HG03575 (cell line): ENCODE results near the gene YWHAH.
"Not testable (repeated sequence)": the region's sequence is repeated elsewhere in the genome, so short reads cannot be mapped to it uniquely, and the experiment has no call there.

Experiments
- ATAC-seq: cut with Tn5 transposase; IDR thresholded peaks from one replicate; pipeline ENCODE4 v1.9.1; 2021; ENCODE audit not compliant: unreplicated experiment, insufficient number of reproducible peaks, low FRiP score; ENCODE audit errors: extremely low read depth

YWHAH gene

GRCh38 chr22:31970490-31971444 is 26.4 kb downstream of the YWHAH start:
- no peak for ATAC-seq

GRCh38 chr22:31972180-31972579 is 27.8 kb downstream of the YWHAH start:
- ATAC-seq: no peak

- ATAC-seq: no peak
Measured at GRCh38 chr22:31973739-31974138, 29.4 kb downstream of the YWHAH start.

- no peak for ATAC-seq
Measured at GRCh38 chr22:31977141-31977841, 33.0 kb downstream of the YWHAH start.

GRCh38 chr22:31977939-31978338 is 33.6 kb downstream of the YWHAH start:
- ATAC-seq: no peak

GRCh38 chr22:31980628-31981027 is 36.3 kb downstream of the YWHAH start:
- ATAC-seq: no peak

GRCh38 chr22:31981976-31982375 is 37.6 kb downstream of the YWHAH start:
- not testable (repeated sequence) for ATAC-seq

GRCh38 chr22:31983911-31984656 is 39.7 kb downstream of the YWHAH start:
- ATAC-seq: no peak

- ATAC-seq: no peak
Measured at GRCh38 chr22:31987218-31987617, 42.9 kb downstream of the YWHAH start.

- ATAC-seq: no peak
Measured at GRCh38 chr22:31991102-31991839, 46.9 kb downstream of the YWHAH start.

GRCh38 chr22:31995046-31995445 is 50.7 kb downstream of the YWHAH start:
- no peak for ATAC-seq

- ATAC-seq: no peak
Measured at GRCh38 chr22:31995807-31996206, 51.5 kb downstream of the YWHAH start.

GRCh38 chr22:31998784-31999385 is 54.5 kb downstream of the YWHAH start:
- ATAC-seq: no peak

GRCh38 chr22:32000181-32000580 is 55.8 kb downstream of the YWHAH start:
- ATAC-seq: no peak

GRCh38 chr22:32005453-32005852 is 61.1 kb downstream of the YWHAH start:
- ATAC-seq: no peak
